NCI-H526 (cell line): ENCODE measurements around the gene FAM181B.
"Not testable (repeated sequence)": the region's sequence is repeated elsewhere in the genome, so short reads cannot be mapped to it uniquely, and the experiment has no call there.

Experiments
- DNase-seq, 2 experiments: peaks; one replicate each; lab custom pipeline; 2025; lab: John Stamatoyannopoulos, UW

FAM181B gene

GRCh38 chr11:82732348-82732733 lies 1.3 kb downstream of the FAM181B start:
- no peak for DNase-seq

GRCh38 chr11:82731691-82732277 lies 1.9 kb downstream of the FAM181B start:
- DNase-seq, result no peak

GRCh38 chr11:82730754-82731153 lies 2.9 kb downstream of the FAM181B start:
- no peak for DNase-seq

DNA sequence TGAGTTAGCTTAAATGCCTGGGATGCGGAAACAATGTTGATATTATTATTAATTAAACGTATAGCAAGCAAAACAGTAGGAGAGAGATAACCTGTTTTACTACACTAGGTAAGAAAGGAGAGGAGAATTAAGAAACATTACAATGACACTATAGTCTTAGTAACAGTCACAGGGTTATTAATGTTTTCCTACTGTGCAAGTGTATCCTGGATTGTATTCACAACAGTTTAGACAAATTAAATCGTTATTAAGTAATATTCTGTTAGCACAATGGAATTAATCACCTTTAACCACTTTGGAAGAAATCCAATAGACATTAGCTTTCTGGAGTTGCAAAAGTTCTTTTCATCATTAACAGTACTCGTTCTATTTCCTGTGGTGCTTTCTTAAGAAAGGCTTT lies 3.4 kb downstream of the FAM181B start:
- DNase-seq, result no peak

DNA sequence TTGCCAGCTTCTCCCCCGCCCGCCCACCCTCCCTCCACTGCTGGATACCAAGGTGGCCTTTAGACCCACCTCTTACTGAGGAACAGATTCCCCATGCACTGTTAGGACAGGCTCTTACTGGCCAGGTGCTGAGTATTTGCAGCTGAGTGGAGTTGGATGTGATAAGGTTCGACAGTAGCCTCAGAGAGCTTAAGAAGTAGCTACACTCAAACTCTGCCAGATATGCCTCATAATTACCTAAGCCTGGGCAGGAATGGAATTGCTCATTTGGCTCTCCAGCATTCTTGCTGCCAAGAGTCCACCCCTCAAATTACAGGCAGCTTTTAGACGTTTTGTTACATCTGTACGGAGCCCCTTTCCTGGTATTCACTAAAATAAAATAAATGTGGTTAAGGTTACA lies 9.6 kb downstream of the FAM181B start:
- no peak for DNase-seq

GRCh38 chr11:82722231-82722630 lies 11.4 kb downstream of the FAM181B start:
- DNase-seq, result peak; percentile 59 to 73

- DNase-seq, result no peak
Measured at GRCh38 chr11:82720267-82721065, 13.2 kb downstream of the FAM181B start.

- DNase-seq, result no peak
Measured at GRCh38 chr11:82719361-82720105, 14.1 kb downstream of the FAM181B start.

GRCh38 chr11:82718821-82719220 lies 14.8 kb downstream of the FAM181B start:
- DNase-seq, result no peak

DNA sequence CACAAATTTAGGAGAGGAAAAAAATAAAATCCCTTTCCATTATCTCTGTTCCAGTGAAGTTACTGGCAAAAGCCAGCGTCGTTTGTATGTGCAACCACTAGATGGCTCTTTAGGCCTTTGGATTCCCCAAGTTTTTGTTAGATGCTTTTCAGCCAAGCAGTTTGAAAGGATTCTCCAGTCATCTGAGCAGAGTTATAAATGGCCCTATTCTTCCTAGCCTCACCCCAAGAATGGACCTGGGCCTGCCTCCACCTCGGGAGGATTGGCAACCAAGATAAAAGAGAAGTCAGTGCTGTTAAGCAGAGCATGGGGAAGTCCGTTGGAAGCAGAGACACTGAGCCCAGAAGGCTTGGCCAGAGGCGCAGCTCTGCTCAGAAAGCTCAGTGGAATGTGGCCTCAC lies 15.4 kb downstream of the FAM181B start:
- peak; percentile 14 to 79 for DNase-seq

DNA sequence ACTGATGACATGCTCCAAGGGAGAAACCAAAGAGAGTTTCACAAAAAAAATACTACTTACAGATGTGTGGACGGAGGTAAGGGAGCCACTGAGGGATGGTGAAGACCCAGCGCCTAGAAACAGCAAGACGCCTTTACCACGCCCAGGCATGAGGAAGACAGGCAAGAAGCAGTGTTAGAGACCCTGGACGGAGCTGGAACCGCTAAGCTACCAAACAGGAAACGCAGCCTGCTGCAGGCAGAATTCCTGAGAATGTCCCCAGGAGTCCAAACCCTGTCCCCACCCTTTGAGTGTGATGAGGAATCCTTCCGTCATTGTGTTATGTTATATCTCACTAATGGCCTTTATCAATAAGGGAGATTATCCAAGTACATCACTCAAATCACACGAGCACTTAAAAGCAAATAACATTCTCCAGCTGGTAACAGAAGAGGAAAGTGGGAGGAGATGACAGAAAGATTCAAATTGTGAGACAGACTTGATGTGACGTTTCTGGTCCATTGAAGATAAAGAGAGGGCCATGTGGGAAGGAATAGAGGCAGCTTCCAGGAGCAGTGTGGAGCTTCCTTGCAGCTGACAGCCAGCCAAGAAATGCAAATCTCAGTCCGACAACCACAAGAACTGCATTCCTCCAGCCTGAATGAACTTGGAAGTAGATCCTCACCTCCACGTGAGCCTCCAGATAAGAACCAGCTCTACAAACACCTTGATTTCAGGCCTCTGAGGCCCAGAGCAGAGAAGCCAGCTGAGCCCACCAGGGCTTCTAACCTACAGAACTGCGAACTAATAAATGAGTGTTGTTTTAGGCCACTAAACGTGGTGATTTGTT lies 19.1 kb downstream of the FAM181B start:
- no peak for DNase-seq

- no peak for DNase-seq
Measured at GRCh38 chr11:82711648-82712047, 22.0 kb downstream of the FAM181B start.

GRCh38 chr11:82703796-82704195 lies 29.9 kb downstream of the FAM181B start:
- no peak for DNase-seq

DNA sequence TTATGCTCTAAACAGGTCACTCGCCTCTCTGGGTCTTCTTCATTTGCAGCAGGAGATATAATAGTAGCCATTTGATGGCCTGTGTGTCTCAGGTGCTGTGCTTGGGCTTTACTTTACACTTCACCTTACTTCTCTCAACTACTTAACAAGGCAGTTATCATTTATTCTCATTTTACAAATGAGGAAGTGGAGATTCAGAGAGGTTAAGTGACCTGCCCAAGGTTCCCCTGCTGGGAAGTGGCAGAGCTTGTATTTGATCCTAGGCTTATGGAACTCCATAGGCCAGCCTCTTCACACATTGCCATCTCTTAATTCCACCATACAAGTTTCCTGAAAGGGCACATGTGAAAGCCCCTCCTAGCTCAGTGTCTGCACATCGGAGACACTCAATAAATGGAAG lies 30.4 kb downstream of the FAM181B start:
- DNase-seq, result no peak

GRCh38 chr11:82701847-82702520 lies 31.7 kb downstream of the FAM181B start:
- peak in 1 of 2 experiments; percentile 59 for DNase-seq

GRCh38 chr11:82698576-82699352 lies 34.9 kb downstream of the FAM181B start:
- no peak for DNase-seq

- no peak for DNase-seq
Measured at GRCh38 chr11:82692981-82693380, 40.7 kb downstream of the FAM181B start.

GRCh38 chr11:82689347-82689746 lies 44.3 kb downstream of the FAM181B start:
- not testable (repeated sequence) for DNase-seq

- DNase-seq, result no peak
Measured at GRCh38 chr11:82686211-82686610, 47.5 kb downstream of the FAM181B start.

DNA sequence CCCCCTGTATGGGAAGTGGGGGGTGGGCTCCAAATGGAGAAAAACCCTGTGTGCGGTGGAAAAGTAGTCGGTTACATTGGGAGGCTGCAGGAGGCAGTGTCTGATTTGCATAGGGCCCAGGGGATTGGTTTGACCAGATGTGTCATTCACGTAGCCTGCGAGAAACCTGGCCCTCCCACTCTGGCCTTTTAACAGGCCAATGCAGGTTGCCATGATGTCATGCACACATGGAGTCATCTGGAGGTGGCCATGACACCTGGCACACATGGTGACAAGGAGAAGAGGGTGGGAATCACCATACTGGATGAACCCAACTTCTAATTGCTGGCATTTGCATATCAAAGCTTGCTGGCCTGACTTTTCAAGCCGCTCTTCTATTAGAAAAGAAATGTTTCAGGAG lies 50.6 kb downstream of the FAM181B start:
- peak in 1 of 2 experiments; percentile 24 for DNase-seq
